Right ventricle myocardium inferior (tissue), 1 donor: Measurements from ENCODE around the gene GPER1. TPM values are rescaled to one million over a fixed set of nuclear protein-coding genes. Genes with fewer than 3 reads are reported as not detected.
A peak's percentile ranks its signal among the peaks of the same experiment; 100 is the strongest.
"Not testable (repeated sequence)": the region's sequence is repeated elsewhere in the genome, so short reads cannot be mapped to it uniquely, and the experiment has no call there.

Experiments
- ATAC-seq: fragments of 200-7000 bp; cut with Tn5 transposase; one replicate; pipeline ENCODE4 v1.9.1; 2020; ENCODE audit warnings: mild to moderate bottlenecking, moderate library complexity
- DNase-seq: peaks from one replicate; pipeline ENCODE4 v3.0.0; 2021; ENCODE audit errors: missing footprints
- intact Hi-C: fragments of 100-400 bp; cut with DNase I; formaldehyde crosslinking; loops from one replicate; pipeline ENCODE4 v1.11.0; 2022
- total RNA-seq: library from RNA; stranded (reverse); fragmentation: NEBNext Ultra II Directional; extraction: Animal tissue kit (Norgen Biotek cat#: 25700); gene quantifications from one replicate; pipeline ENCODE4 v1.2.1, GENCODE V29; 2021
- donor health status: DM: no; HTN: yes; CAD: no; lungs with severe emphysema.

The GPER1 gene
- total RNA-seq, 1 donor from 2014 or later, result 3.6 TPM

DNA sequence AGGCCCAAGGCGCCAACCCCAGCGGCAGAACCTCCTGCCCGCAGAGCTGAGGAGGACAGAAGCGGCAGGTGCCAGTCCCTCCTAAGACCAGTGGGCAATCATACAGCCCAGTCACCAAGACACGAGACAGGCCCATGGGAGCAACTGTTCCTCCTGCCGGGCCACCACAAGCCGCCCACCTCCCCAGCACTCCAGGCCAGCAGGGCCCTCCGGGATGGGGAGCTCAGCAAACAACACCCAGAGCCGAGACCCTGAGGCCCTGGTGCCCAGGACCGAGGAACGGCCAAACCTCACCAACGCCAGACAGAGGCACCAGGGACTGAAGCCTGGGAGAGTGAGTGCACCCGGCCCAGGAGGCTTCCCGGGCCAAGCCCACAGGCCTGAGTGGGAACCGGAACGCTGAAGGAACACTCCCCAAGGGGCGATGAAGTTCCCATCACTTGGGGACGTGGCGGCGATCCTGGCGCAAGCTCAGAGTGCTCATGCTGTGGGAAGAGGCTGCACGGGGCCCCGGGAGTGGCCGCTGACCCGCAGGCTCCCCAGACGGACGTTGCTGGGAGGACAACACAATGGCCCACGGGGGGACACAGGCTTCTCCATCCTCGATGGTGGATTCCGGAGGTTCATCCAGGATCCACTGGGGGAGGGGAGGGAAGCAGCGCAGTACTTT, 35.1 kb downstream of the GPER1 start:
- ATAC-seq, result peak; percentile 43
- intact Hi-C loops, result no loop called here
- no peak for DNase-seq

DNA sequence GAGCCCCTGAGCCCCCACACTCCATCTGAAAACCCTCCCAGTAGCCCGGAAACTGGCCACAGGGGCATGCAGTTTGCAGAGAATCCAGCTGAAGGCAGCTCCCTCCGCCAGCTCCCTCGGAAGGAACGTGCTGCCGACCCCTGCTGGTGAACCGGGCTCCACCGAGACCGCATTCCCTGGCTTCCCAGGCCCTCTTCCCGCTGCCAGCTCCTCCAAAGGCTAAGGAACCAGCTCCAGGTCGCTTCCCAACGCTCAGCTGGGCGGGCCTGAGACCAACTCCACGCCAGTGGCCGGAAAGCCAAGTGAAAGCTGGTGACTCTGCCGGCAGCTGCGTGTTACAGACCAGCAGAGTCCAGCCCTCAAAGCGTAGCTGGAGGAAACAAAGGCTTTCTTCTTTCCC, 35.8 kb downstream of the GPER1 start:
- DNase-seq (peak; percentile 88), ATAC-seq (peak; percentile 94)
- intact Hi-C loops, result no loop called here

DNA sequence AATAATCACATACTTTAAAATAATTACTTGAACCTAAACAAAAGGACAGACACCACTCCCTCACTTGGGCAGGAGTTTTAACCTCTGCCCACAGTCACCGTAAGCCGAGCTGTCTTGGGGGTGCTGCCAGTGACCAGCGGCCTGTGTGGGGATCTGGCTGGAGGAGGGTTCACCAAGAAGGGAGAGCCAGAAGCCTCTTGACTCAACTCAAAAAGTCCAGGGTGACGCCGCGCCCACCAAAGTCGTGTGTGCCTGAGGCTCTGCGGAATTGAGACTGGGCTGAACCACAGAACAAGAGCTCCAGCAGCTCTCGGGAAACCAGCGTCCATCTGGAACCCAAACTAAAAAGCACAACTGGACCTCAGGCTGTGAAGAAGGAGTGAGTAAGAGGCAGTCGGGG, 36.3 kb downstream of the GPER1 start:
- intact Hi-C loops, result no loop called here
- DNase-seq (no peak), ATAC-seq (peak; percentile 32)

DNA sequence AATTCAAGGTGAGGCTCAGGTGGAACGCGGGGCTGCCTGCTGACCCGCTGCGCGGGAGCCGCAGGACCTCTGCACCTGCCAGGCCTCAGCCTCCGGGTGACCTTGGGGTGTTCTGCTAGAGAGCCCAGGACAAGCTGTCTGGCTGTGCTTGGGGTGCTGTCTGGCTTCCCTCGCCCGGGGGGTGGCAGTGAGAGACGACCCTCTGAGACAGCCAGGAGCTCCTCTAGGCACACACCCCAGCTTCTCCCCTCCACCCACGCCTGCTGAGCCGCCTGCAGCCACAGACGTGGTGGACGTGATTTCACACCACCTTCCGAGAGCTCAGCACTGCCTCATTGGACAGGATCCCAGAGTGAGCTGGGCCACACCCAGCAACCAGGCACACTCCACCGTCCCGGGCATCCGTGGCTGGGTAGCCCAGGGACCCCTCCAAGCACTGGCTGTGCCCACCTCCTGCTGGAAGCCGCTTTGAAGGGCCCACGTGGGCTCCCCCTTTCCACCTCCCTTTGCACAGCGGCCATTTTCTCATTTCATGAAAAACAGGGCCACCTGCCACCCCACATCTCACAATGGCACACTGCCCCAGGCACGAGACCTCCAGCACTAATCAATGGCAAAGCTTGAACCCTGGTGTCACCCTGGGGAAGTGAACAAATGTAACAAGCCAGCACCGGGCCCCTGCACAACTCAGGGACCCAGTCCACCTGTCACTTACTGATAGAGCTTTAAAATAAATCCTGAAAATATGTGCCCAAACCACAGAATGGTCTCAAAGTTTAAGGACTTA, 37.1 kb downstream of the GPER1 start:
- intact Hi-C loops, result no loop called here
- ATAC-seq (peak; percentile 45), DNase-seq (no peak)

DNA sequence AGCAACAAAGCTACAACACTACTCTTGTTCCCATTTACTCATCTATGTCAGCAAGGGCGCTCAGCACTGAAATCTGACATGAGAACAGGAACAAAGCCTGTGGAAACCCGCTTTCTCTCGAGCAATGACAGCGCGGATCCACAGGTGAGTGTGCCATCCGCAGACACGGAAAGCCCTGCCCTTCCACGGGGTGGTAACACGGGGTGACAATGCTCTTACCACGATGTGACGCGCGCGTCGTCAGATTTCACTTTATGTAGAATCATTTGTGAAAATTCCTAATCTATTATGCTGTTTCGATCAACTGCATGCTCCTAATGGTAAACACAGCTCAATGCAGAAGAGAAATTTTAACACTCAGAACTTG, 37.7 kb downstream of the GPER1 start:
- DNase-seq (no peak), ATAC-seq (no peak)
- intact Hi-C loops, result no loop called here

DNA sequence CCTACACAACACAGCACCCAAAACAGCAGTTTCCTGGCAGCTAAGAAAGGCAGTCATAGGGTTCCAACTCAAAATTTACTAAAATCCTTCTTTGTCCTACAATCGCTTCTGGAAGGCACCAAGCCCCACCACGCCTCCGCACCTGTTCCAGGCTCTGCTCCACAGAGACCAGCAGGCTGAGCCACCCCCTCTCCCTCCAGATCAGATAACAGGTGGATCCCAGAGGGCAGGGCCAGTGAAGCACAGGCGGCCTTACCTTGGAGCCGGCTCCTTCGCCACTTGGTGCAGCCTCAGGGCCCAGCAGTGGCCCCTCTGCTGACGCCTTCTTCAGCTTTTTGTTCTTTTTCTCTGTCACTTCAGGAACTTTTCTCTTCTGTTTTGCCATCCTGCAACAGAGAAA, 39.1 kb downstream of the GPER1 start:
- no peak for DNase-seq
- intact Hi-C loops, result no loop called here
- ATAC-seq, result no peak

DNA sequence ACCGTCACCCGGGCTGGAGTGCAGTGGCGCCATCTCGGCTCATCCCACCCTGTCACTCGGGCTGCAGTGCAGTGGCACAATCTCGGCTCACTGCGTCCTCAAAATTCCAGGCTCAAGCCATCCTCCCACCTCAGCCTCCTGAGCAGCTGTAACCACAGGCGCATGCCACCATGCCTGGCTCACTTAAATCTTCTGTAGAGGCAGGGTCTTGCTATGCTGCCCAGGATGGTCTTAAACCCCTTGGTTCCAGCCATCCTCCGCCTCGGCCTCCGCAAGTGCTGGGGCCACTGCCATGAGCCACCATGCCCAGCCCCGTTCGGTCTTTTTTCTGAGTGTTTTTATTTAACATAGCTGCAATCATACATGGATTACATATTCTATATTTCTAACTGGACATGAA, 41.5 kb downstream of the GPER1 start:
- ATAC-seq (no peak), DNase-seq (no peak)
- intact Hi-C loops, result no loop called here

DNA sequence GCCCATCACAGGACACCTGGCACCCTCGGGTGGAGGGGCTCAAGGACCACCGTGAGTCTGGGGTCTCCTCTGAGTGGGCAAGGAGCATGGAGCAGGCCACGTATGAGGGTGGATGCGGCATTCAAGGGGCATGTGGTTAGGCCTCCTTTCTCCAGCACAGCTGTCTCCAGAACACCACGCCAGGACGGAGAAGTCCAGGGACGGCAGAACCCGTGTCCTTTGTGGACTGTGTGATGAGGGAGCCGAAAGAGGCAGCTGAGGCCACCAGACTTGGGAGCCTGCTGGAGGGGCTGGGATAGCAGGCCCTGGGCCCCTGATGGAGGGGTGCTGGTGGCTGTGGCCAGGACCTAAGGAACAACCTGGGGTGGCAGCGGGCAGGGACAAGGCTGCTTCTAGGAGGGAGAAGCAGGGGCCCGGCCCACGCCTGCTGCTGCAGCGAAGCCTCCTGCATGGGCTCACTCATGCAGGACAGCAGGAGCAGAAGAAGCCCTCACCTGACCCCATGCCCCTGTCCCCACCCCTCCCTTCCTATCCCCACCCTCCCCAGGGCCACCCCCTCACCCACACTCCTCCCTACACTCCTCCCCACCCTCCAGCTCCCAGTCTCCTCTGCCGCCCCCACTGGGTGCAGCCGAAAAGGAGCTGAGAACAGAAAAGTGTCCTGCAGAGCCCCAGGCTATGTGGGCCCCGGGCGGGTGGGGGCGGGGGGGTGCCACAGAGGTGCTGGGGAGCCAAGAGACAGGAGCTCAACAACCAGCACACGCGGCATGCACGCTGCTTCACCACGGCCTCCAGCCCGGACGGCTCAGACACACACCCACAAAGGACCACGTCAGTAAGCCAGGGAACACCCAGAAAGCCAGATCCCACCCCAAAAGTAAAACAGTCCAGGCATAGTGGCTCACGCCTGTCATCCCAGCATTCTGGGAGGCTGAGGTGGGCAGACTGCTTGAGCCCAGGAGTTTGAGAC, 42.4 kb downstream of the GPER1 start:
- ATAC-seq (no peak), DNase-seq (no peak)
- intact Hi-C loops, result no loop called here

DNA sequence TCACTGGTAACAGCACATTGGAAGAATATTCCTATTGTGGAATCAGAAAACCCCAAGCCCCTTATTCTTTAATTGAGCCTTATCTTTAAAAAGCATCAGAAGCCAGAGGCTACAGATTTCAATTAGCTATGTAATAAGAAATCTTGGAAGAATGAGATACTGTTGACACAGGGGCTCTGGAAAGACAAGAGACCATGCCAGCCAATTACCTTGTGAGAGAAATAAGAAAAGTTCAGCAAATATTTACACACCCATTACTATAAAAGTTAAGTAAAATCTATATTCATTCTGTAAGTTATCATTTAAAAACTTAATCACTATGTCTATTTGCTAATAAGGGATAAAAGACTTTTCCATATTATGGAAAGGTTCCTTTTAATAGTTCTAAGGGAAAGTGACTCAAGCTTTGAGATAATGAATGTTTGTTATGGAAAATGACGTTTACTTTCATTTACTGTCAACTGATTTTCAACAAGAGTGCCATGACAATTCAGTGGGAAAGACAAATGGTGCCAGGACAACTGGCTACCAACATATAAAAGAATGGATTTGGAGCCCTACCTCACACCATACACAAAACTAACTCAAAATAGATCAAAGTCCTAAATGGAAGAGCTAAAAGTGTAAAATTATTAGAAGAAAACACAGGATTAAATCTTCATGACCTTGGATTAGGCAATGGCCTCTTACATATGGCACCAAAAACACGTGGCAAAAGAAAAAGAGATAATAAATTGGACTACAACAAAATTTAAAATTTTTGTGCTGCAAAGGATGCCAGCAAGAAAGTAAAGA, 43.8 kb downstream of the GPER1 start:
- DNase-seq (no peak), ATAC-seq (no peak)
- intact Hi-C loops, result no loop called here

DNA sequence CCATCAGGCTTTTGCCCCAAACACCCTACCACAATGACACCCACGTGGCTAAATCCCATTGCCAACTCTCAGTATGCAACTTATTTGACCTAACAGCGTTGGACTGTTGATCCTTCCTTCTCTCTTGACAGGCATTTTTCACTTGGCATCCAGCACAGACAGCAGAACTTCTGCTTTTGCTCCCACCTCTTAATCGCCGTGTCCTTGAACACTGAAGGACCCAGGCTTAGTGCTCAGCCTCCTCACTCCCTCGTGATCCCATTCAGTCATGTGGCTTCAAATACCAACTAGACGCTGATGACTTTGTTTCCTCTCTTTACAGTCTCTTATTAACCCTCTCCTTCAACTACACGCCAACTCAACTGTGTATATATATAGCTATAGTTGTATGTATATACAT, 47.0 kb downstream of the GPER1 start:
- no peak for ATAC-seq
- intact Hi-C loops, result no loop called here
- no peak for DNase-seq

DNA sequence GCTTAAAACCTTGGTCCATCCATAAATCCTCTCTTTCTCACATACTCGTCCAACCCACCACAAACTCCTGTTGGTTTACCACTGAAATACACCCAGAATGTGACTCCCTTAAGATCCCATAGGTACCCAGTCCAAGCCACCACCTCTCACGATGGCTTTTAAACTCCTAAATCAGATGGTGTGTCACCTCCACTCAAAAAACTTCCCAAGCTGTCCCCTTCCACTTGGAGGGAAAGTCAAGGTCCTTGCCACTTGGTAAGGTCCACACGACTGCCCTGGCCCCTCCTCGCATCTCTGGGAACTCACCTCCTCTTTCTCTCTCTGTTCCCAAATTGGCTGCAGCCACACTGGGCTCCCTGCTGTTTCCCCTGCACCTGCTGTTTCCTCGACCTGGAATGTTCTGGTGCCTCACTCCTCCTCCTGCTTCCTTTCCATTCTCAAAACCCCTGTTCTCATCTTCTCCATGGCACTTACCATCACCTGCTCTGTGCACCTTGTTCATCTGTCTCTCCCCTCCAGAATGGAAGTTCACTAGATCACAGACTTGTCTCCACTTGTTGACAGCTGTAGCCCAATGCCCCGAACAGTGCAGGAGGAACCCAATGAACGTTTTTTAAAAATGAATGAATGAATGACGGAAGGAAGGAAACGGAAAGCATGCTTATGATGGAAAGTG, 49.1 kb downstream of the GPER1 start:
- ATAC-seq (no peak), DNase-seq (no peak)
- intact Hi-C loops, result no loop called here

DNA sequence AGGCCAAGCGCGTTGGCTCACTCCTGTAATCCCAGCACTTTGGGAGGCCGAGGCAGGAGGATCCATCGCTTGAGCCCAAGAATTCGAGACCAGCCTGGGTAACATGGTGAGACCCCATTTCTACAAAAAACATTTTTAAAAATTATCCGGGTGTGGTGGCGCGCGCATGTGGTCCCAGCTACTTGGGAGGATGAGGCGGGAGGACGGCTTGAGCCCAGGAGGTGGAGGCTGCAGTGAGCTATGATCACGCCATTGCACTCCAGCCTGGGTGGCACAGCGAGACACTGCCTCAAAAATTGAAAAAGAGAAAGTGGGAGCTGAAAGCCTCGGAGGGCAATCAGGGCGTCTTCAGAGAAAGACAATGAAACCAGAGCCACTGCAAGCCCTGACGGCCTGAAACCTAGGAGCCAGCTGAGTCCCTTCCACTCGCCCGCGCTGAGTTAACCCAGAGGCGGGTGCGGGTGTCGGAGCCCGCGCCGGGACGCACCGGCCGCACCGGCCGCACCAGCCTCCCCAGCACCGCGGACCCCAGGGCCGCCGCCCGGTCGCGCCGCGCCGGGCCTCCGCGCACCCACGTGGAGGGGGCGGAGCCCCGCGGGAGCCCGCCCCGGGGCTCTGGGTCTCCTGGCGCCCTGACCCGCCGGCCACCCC, 49.7 kb downstream of the GPER1 start:
- peak; percentile 80 for ATAC-seq
- intact Hi-C loops, result no loop called here

DNA sequence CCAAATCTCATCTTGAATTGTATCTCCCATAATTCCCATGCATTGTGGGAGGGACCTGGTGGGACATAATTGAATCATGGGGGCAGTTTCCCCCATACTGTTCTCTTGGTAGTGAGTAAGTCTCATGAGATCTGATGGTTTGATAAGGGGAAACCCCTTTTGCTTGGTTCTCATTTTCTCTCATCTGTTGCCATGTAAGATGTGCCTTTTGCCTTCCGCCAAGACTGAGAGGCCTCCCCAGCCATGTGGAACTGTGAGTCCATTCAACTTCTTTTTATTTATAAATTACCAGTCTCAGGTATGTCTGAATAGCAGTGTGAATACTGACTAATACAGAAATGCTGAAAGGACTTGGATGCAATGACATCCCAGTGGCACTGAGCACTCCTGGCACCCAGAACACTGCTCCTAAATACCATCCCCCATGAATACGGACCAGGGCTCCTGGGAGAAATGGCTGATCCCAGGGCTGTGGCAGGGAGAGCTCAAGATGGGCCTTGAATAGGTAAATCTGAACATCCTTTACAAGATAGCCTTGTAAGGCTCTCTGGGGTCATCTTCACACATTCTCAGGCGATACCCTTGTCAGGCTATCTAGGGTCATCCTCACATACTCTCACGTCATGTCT, 52.7 kb downstream of the GPER1 start:
- ATAC-seq (no peak), DNase-seq (no peak)
- intact Hi-C loops, result loop anchor here (5.0 kb wide), 1 partner anchor 148 kb away; no protein-coding TSS in a partner anchor

More for the DNA sequence above, 49.7 kb downstream of the GPER1 start:
- DNase-seq, result no peak

DNA sequence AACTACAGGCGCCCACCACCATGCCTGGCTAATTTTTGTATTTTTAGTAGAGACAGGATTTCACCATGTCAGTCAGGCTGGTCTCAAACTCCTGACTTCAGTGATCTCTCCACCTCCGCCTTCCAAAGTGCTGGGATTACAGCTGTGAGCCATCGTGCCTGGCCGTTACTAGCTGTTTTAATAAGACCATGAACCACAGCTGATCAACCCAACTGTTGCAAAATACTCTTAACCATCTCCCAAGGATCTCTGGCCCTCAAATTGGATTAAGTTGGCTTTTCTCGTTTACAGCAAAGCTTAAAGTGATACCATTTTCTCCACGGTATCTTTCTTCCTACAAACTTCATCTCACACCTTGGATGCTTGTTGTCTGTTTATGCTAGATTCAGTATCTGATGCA, 53.7 kb downstream of the GPER1 start:
- ATAC-seq (no peak), DNase-seq (no peak)
- intact Hi-C loops, result loop anchor here (5.0 kb wide), 1 partner anchor 149 kb away; no protein-coding TSS in a partner anchor

DNA sequence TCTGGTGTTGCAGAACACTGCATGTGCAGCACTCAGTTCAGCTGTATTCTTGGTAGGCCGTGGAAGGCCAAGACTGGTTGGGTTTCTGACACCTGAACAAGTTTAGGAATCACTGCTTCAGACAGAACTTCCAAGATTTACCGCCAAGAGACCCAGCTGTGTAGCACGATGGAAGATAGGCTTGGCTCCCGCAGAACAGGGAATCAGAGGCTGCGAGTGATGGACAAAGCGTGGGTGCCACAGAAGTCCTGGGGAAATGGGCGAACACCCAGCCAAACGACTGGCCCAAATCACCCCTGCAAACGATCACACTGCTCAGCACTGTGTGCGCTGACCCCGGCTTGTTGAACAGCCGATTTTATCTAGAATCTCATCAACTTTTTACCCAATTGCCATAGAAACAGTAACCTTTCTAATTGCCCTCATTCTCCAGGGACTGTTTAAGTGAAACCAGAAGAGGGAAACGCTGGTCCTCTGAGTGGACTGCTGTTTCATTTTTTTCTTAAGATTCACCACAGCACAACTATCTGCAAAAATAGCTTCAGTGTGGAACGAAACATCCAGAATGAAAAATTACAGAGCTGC, 54.2 kb downstream of the GPER1 start:
- ATAC-seq (no peak), DNase-seq (no peak)
- intact Hi-C loops, result loop anchor here (5.0 kb wide), 1 partner anchor 150 kb away; no protein-coding TSS in a partner anchor

DNA sequence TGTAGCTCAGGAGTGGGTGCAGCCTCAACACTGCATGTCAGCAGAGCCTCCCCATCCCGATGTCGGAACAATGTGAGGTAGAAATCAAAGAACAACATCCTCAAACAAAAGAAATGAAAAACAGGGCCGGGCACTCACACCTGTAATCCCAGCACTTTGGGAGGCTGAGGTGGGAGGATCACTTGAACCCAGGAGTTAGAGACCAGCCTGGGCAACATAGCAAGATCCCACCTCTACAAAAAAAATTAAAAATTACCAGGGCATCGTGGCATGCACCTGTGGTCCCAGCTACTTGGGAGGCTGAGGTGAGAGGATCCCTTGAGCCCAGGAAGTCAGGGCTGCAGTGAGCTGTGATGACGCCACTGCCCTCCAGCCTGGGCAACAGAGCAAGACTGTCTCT, 55.1 kb downstream of the GPER1 start:
- not testable (repeated sequence) for DNase-seq, ATAC-seq
- intact Hi-C loops, result loop anchor here (5.0 kb wide), 1 partner anchor 151 kb away; no protein-coding TSS in a partner anchor
